ENCODE measurements around the gene RPS24.
"Not testable (repeated sequence)": the region's sequence is repeated elsewhere in the genome, so short reads cannot be mapped to it uniquely, and the experiment has no call there.

Gene RPS24

GRCh38 chr10:78058562-78058961 lies 24.9 kb downstream of the RPS24 start:
- DNase-seq = no peak

GRCh38 chr10:78059906-78060702 lies 26.4 kb downstream of the RPS24 start:
- DNase-seq = no peak

- DNase-seq = no peak
Observed at GRCh38 chr10:78062296-78062695, 28.6 kb downstream of the RPS24 start.

- no peak for DNase-seq
Observed at GRCh38 chr10:78063236-78063635, 29.6 kb downstream of the RPS24 start.

- not testable (repeated sequence) for DNase-seq
Observed at GRCh38 chr10:78064919-78065318, 31.3 kb downstream of the RPS24 start.

- no peak for DNase-seq
Observed at GRCh38 chr10:78065611-78066010, 31.9 kb downstream of the RPS24 start.

GRCh38 chr10:78066012-78066411 lies 32.3 kb downstream of the RPS24 start:
- no peak for DNase-seq

GRCh38 chr10:78066728-78067430 lies 33.2 kb downstream of the RPS24 start:
- no peak for DNase-seq

GRCh38 chr10:78069151-78069550 lies 35.5 kb downstream of the RPS24 start:
- no peak for DNase-seq

GRCh38 chr10:78070064-78070463 lies 36.4 kb downstream of the RPS24 start:
- not testable (repeated sequence) for DNase-seq

- no peak for DNase-seq
Observed at GRCh38 chr10:78070726-78071125, 37.1 kb downstream of the RPS24 start.

GRCh38 chr10:78071140-78071856 lies 37.6 kb downstream of the RPS24 start:
- DNase-seq = no peak

- DNase-seq = no peak
Observed at GRCh38 chr10:78071857-78072179, 38.2 kb downstream of the RPS24 start.

GRCh38 chr10:78072504-78072903 lies 38.8 kb downstream of the RPS24 start:
- DNase-seq = no peak

- DNase-seq = not testable (repeated sequence)
Observed at GRCh38 chr10:78075806-78076205, 42.1 kb downstream of the RPS24 start.

- DNase-seq = no peak
Observed at GRCh38 chr10:78078539-78079330, 45.1 kb downstream of the RPS24 start.

GRCh38 chr10:78079411-78079810 lies 45.7 kb downstream of the RPS24 start:
- no peak for DNase-seq

GRCh38 chr10:78081292-78081691 lies 47.6 kb downstream of the RPS24 start:
- DNase-seq = no peak

GRCh38 chr10:78082636-78083035 lies 49.0 kb downstream of the RPS24 start:
- no peak for DNase-seq

Measured in fibroblast of upper back skin (primary cell).